ENCODE results near the gene MYMX. TPM values are rescaled to one million over a fixed set of nuclear protein-coding genes. Genes with fewer than 3 reads are reported as not detected.
A peak's percentile ranks its signal among the peaks of the same experiment; 100 is the strongest.

Gene MYMX
- total RNA-seq, 2 donors from 2014 or later, result not detected

- TF ChIP-seq POLR2AphosphoS5 (IDR thresholded peaks at IDR 0.05) (no peak), POLR2A (IDR thresholded peaks at IDR 0.05) (no peak)
- TF ChIP-seq, protein P1, sequence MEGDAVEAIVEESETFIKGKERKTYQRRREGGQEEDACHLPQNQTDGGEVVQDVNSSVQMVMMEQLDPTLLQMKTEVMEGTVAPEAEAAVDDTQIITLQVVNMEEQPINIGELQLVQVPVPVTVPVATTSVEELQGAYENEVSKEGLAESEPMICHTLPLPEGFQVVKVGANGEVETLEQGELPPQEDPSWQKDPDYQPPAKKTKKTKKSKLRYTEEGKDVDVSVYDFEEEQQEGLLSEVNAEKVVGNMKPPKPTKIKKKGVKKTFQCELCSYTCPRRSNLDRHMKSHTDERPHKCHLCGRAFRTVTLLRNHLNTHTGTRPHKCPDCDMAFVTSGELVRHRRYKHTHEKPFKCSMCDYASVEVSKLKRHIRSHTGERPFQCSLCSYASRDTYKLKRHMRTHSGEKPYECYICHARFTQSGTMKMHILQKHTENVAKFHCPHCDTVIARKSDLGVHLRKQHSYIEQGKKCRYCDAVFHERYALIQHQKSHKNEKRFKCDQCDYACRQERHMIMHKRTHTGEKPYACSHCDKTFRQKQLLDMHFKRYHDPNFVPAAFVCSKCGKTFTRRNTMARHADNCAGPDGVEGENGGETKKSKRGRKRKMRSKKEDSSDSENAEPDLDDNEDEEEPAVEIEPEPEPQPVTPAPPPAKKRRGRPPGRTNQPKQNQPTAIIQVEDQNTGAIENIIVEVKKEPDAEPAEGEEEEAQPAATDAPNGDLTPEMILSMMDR (IDR thresholded peaks at IDR 0.05), result no peak
- no peak for DNase-seq (ENCODE audit: low spot score)
- no peak overlapping the region for H3K27ac ChIP-seq
- no peaks in the 10 kb centered on the region for H3K27me3 ChIP-seq (replicated peaks; ENCODE audit: insufficient read depth)
- intact Hi-C loops (cut with DNase I), result loop anchor here (10.0 kb wide), 1 partner anchor 163 kb away; no protein-coding TSS in a partner anchor
- no peaks in the 10 kb centered on the region for H3K4me1 ChIP-seq (replicated peaks)
- 78% methylated on average over 12 of the region's 12 CpGs for WGBS
- no peaks in the 10 kb centered on the region for H3K36me3 ChIP-seq
- H3K9me3 ChIP-seq, result no peaks in the 10 kb centered on the region
- H3K4me3 ChIP-seq, result no peak overlapping the region
Measured at GRCh38 chr6:44171899-44172546, 44.7 kb upstream of the MYMX start.

DNA sequence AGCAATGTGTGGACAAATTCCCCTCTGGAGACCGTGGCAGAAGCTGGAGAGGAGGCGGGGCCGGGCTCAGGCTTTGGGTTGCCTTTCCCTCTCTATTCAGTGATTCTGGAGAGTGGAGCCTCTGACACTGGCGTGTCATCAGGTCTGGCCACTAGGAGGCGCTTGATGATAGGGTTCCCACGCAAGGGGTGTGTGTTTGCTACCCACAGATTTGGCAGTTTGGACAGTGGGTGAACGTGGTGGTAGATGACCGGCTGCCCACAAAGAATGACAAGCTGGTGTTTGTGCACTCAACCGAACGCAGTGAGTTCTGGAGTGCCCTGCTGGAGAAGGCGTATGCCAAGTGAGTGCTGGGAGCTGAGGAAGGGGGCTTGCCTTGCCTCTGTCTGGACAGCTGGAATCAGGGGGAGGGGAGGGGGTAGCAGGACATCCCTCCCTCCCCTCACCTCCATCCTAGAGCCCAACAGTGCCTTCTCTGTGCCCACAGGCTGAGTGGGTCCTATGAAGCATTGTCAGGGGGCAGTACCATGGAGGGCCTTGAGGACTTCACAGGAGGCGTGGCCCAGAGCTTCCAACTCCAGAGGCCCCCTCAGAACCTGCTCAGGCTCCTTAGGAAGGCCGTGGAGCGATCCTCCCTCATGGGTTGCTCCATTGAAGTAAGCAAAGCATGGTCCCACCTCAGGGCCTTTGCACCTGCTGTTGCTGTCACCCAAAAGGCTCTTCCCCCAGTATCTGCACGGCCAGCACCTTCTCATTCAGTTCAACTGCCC is 43.8 kb upstream of the MYMX start:
- 26% methylated on average over 15 of the region's 15 CpGs for WGBS
- H3K36me3 ChIP-seq, result no peaks in the 10 kb centered on the region
- no peaks in the 10 kb centered on the region for H3K9me3 ChIP-seq
- H3K27me3 ChIP-seq (replicated peaks; ENCODE audit: insufficient read depth), result no peaks in the 10 kb centered on the region
- peak; percentile 81 for DNase-seq (ENCODE audit: low spot score)
- TF ChIP-seq POLR2AphosphoS5 (IDR thresholded peaks at IDR 0.05) (peak; percentile 72), POLR2A (IDR thresholded peaks at IDR 0.05) (no peak)
- TF ChIP-seq, protein P1 (IDR thresholded peaks at IDR 0.05), result peak; percentile 76 to 94 (median 92)
- intact Hi-C loops (cut with DNase I), result loop anchor here (1.0 to 10.0 kb wide), 2 partner anchors 61 to 162 kb away; no protein-coding TSS in a partner anchor
- no peaks in the 10 kb centered on the region for H3K4me1 ChIP-seq (replicated peaks)
- no peak overlapping the region for H3K27ac ChIP-seq
- H3K4me3 ChIP-seq, result no peak overlapping the region

DNA sequence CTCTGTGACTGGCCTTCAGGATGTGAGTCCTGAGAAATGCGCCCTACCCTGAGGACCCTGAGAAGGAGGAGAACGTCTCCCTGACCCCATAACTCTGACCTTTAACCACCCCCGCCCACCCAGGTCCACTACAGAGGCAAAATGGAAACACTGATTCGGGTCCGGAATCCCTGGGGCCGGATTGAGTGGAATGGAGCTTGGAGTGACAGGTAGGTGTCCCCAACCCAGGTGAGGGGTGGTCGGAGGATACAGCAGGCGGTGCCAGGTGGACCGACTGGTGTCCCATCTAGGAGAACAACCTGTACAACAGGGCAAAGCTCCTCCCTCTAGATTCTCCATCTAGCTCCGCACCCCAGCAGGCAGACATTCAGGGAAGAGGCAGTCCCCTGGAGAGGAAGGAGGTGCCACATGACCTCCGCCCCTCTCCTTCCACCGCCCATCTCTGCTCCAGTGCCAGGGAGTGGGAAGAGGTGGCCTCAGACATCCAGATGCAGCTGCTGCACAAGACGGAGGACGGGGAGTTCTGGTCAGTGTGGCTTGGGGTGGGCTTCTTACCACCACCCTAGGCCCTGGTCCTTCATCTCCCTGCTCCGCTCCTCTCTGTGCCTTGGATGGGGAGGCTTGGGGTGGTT is 40.5 kb upstream of the MYMX start:
- intact Hi-C loops (cut with DNase I), result loop anchor here (10.0 kb wide), 1 partner anchor 159 kb away; no protein-coding TSS in a partner anchor
- DNase-seq (ENCODE audit: low spot score), result no peak
- no peaks in the 10 kb centered on the region for H3K27me3 ChIP-seq (replicated peaks; ENCODE audit: insufficient read depth)
- H3K4me3 ChIP-seq, result no peak overlapping the region
- H3K9me3 ChIP-seq, result no peaks in the 10 kb centered on the region
- TF ChIP-seq POLR2A (IDR thresholded peaks at IDR 0.05), result no peak
- TF ChIP-seq, protein P1 (IDR thresholded peaks at IDR 0.05), result no peak
- no peak for TF ChIP-seq POLR2AphosphoS5 (IDR thresholded peaks at IDR 0.05)
- H3K36me3 ChIP-seq, result no peaks in the 10 kb centered on the region
- no peaks in the 10 kb centered on the region for H3K4me1 ChIP-seq (replicated peaks)
- H3K27ac ChIP-seq, result no peak overlapping the region
- 77% methylated on average over 15 of the region's 15 CpGs for WGBS

GRCh38 chr6:44176762-44177509 is 39.8 kb upstream of the MYMX start:
- intact Hi-C loops (cut with DNase I), result loop anchor here (10.0 kb wide), 1 partner anchor 158 kb away; no protein-coding TSS in a partner anchor
- no peak for TF ChIP-seq POLR2AphosphoS5 (IDR thresholded peaks at IDR 0.05)
- TF ChIP-seq POLR2A (IDR thresholded peaks at IDR 0.05), result no peak
- TF ChIP-seq, protein P1 (IDR thresholded peaks at IDR 0.05), result no peak
- 76% methylated on average over 23 of the region's 24 CpGs for WGBS
- no peak overlapping the region for H3K4me3 ChIP-seq
- no peaks in the 10 kb centered on the region for H3K9me3 ChIP-seq
- H3K36me3 ChIP-seq, result no peaks in the 10 kb centered on the region
- no peaks in the 10 kb centered on the region for H3K4me1 ChIP-seq (replicated peaks)
- DNase-seq (ENCODE audit: low spot score), result no peak
- H3K27me3 ChIP-seq (replicated peaks; ENCODE audit: insufficient read depth), result no peaks in the 10 kb centered on the region
- H3K27ac ChIP-seq, result no peak overlapping the region
